ENCODE data around the gene KIAA0513. TPM values are rescaled to one million over a fixed set of nuclear protein-coding genes. Genes with fewer than 3 reads are reported as not detected.

Gene KIAA0513
- total RNA-seq, 4 donors from 2014 or later = 6.2 to 8.4 (median 7.5) TPM

- H3K36me3 ChIP-seq = no peaks in the 10 kb centered on the region
- peaks cover 7 to 60% of the 10 kb centered on the region in 2 donors for H3K4me1 ChIP-seq
- H3K9me3 ChIP-seq = no peaks in the 10 kb centered on the region
- H3K4me3 ChIP-seq (replicated peaks in 1 of 3) = no peak overlapping the region
- H3K27ac ChIP-seq = no peak overlapping the region
- no peaks in the 10 kb centered on the region for H3K27me3 ChIP-seq
- intact Hi-C loops (cut with DNase I) = no loop called here
- DNase-seq = no peak
- 96 to 97% methylated on average over 11 of the region's 11 CpGs for WGBS, 2 donors
- TF ChIP-seq CTCF (IDR thresholded peaks at IDR 0.05) = no peak
- no peak for TF ChIP-seq POLR2A (IDR thresholded peaks at IDR 0.05)
Measured at GRCh38 chr16:84999857-85000480, 27.6 kb upstream of the KIAA0513 start.

GRCh38 chr16:85002099-85002541 lies 25.5 kb upstream of the KIAA0513 start:
- TF ChIP-seq CTCF (IDR thresholded peaks at IDR 0.05) (no peak), POLR2A (IDR thresholded peaks at IDR 0.05) (no peak)
- peaks cover 15 to 75% of the 10 kb centered on the region in 2 donors for H3K4me1 ChIP-seq
- no peaks in the 10 kb centered on the region for H3K9me3 ChIP-seq
- intact Hi-C loops (cut with DNase I) = no loop called here
- 71 to 81% methylated on average over 10 of the region's 10 CpGs for WGBS, 2 donors
- H3K27ac ChIP-seq = peak overlapping the region in 2 of 3 donors; percentile 13 to 52
- DNase-seq = no peak
- H3K4me3 ChIP-seq (replicated peaks in 1 of 3) = no peak overlapping the region
- H3K36me3 ChIP-seq = no peaks in the 10 kb centered on the region
- no peaks in the 10 kb centered on the region for H3K27me3 ChIP-seq

- no peak for TF ChIP-seq CTCF (IDR thresholded peaks at IDR 0.05)
- TF ChIP-seq POLR2A (IDR thresholded peaks at IDR 0.05) = no peak
- H3K4me3 ChIP-seq (replicated peaks in 1 of 3) = no peak overlapping the region
- no peak for DNase-seq
- no peaks in the 10 kb centered on the region for H3K36me3 ChIP-seq
- intact Hi-C loops (cut with DNase I) = no loop called here
- WGBS, 2 donors = 71 to 75% methylated on average over 12 of the region's 12 CpGs
- H3K27me3 ChIP-seq = no peaks in the 10 kb centered on the region
- H3K9me3 ChIP-seq = no peaks in the 10 kb centered on the region
- H3K27ac ChIP-seq = peak overlapping the region in 2 of 3 donors; percentile 13 to 52
- H3K4me1 ChIP-seq = peaks cover 15 to 75% of the 10 kb centered on the region in 2 donors
Measured at GRCh38 chr16:85002608-85003007, 25.0 kb upstream of the KIAA0513 start.

- Histone ChIP-seq H3K4me3 (replicated peaks in 1 of 3) (no peak overlapping the region), H3K9me3 (no peaks in the 10 kb centered on the region), H3K27ac (peak overlapping the region in 2 of 3 donors; percentile 5 to 52), H3K27me3 (no peaks in the 10 kb centered on the region), H3K4me1 (peaks cover 15 to 75% of the 10 kb centered on the region in 2 donors), H3K36me3 (no peaks in the 10 kb centered on the region)
- DNase-seq = no peak
- TF ChIP-seq POLR2A (IDR thresholded peaks at IDR 0.05) (no peak), CTCF (IDR thresholded peaks at IDR 0.05) (no peak)
- intact Hi-C loops (cut with DNase I) = no loop called here
- WGBS, 2 donors = 86 to 90% methylated on average over 13 of the region's 13 CpGs
Measured at GRCh38 chr16:85003076-85003475, 24.5 kb upstream of the KIAA0513 start.

- intact Hi-C loops (cut with DNase I) = no loop called here
- Histone ChIP-seq H3K36me3 (no peaks in the 10 kb centered on the region), H3K4me1 (peaks cover 15 to 80% of the 10 kb centered on the region in 2 donors), H3K27me3 (no peaks in the 10 kb centered on the region), H3K9me3 (no peaks in the 10 kb centered on the region), H3K27ac (peak overlapping the region in 1 of 3 donors; percentile 53), H3K4me3 (replicated peaks in 1 of 3) (no peak overlapping the region)
- 77 to 79% methylated on average over 16 of the region's 16 CpGs for WGBS, 2 donors
- TF ChIP-seq POLR2A (IDR thresholded peaks at IDR 0.05) = no peak
- TF ChIP-seq CTCF (IDR thresholded peaks at IDR 0.05) = no peak
- DNase-seq = no peak
Measured at GRCh38 chr16:85003725-85004586, 23.6 kb upstream of the KIAA0513 start.

All from thyroid gland (tissue), 4 donors.